GM13977 (cell line): ENCODE data around the gene PTK6.

Experiments
- DNase-seq: peaks from one replicate; pipeline ENCODE4 v3.0.0; 2012; ENCODE audit warnings: low spot score
- CTCF ChIP-seq: IDR thresholded peaks from 2 replicates; pipeline ENCODE4 v1.5.1; 2012; ENCODE audit warnings: mild to moderate bottlenecking, control low read depth; ENCODE audit not compliant: insufficient read depth; ENCODE audit errors: extremely low read depth, missing control alignments
- in situ Hi-C: fragments of 300-500 bp; cut with MboI; formaldehyde crosslinking; loops from one replicate; pipeline ENCODE4 v1.12.0; 2022; ENCODE audit warnings: low sequenced_read_pairs, low pct_unique_long_range_greater_than_20kb, mixed read lengths, inconsistent platforms; ENCODE audit not compliant: unreplicated experiment

PTK6 gene

GRCh38 chr20:63536241-63536977 lies 767 bp downstream of the PTK6 start:
- in situ Hi-C loops = no loop called here
- no peak for TF ChIP-seq CTCF
- no peak for DNase-seq

GRCh38 chr20:63534831-63535651 lies 2.1 kb downstream of the PTK6 start:
- in situ Hi-C loops = no loop called here
- DNase-seq = no peak
- no peak for TF ChIP-seq CTCF

- in situ Hi-C loops = no loop called here
- TF ChIP-seq CTCF = no peak
- no peak for DNase-seq
Observed at GRCh38 chr20:63534427-63534830, 2.7 kb downstream of the PTK6 start.

GRCh38 chr20:63533871-63534393 lies 3.2 kb downstream of the PTK6 start:
- TF ChIP-seq CTCF = no peak
- in situ Hi-C loops = no loop called here
- DNase-seq = no peak

- TF ChIP-seq CTCF = no peak
- DNase-seq = no peak
- in situ Hi-C loops = no loop called here
Observed at GRCh38 chr20:63533388-63533787, 3.8 kb downstream of the PTK6 start.

- TF ChIP-seq CTCF = no peak
- in situ Hi-C loops = no loop called here
- DNase-seq = no peak
Observed at GRCh38 chr20:63532449-63532971, 4.7 kb downstream of the PTK6 start.
